HL-60 (cell line): Measurements from ENCODE around the gene GPD2.

Source experiments
- DNase-seq, 2 experiments: peaks; one replicate each; pipeline ENCODE4 v3.0.0-alpha.2; 2010 to 2020; ENCODE audit warnings: low read depth in 1 of 2, low spot score in 1 of 2
- H3K27ac ChIP-seq: fragments of 250-450 bp; sonication (Bioruptor Pico); replicated peaks from 2 replicates; pipeline ENCODE4 v1.5.1; 2020; ENCODE audit warnings: mild to moderate bottlenecking, moderate library complexity
- H3K27me3 ChIP-seq: fragments of 250-450 bp; sonication (Bioruptor Pico); 2 replicates; pipeline ENCODE4 v1.5.1; 2021; ENCODE audit warnings: mild to moderate bottlenecking, moderate library complexity; ENCODE audit not compliant: insufficient read depth, poor library complexity, severe bottlenecking
- H3K4me3 ChIP-seq: replicated peaks from 2 replicates; pipeline ENCODE4 v1.5.1; 2011; ENCODE audit warnings: mild to moderate bottlenecking, control low read depth, low read length; ENCODE audit not compliant: insufficient read depth
- GABPA ChIP-seq: IDR thresholded peaks from 2 replicates; pipeline ENCODE4 v1.6.1; 2012; ENCODE audit warnings: low read depth
- POLR2AphosphoS5 ChIP-seq: IDR thresholded peaks from 2 replicates; pipeline ENCODE4 v1.6.1; 2012; ENCODE audit warnings: low read depth
- SPI1 ChIP-seq: IDR thresholded peaks from 2 replicates; pipeline ENCODE4 v1.6.1; 2012; ENCODE audit warnings: low read depth, mild to moderate bottlenecking, borderline replicate concordance
- TF ChIP-seq, protein P1 (sequence below): IDR thresholded peaks from one replicate; pipeline ENCODE4 v1.5.1; 2011; ENCODE audit warnings: low read length, control low read depth, inconsistent platforms; ENCODE audit not compliant: insufficient read depth
- TF ChIP-seq, protein P2 (sequence below): IDR thresholded peaks from 2 replicates; pipeline ENCODE4 v1.6.1; 2012; ENCODE audit warnings: low read depth; ENCODE audit not compliant: insufficient replicate concordance

Gene GPD2

GRCh38 chr2:156565066-156565710 is 129.0 kb downstream of the GPD2 start:
- no peak overlapping the region for H3K4me3 ChIP-seq
- no peaks in the 10 kb centered on the region for H3K27me3 ChIP-seq
- H3K27ac ChIP-seq: no peak overlapping the region
- TF ChIP-seq POLR2AphosphoS5: no peak
- TF ChIP-seq GABPA: no peak
- TF ChIP-seq, protein P1, sequence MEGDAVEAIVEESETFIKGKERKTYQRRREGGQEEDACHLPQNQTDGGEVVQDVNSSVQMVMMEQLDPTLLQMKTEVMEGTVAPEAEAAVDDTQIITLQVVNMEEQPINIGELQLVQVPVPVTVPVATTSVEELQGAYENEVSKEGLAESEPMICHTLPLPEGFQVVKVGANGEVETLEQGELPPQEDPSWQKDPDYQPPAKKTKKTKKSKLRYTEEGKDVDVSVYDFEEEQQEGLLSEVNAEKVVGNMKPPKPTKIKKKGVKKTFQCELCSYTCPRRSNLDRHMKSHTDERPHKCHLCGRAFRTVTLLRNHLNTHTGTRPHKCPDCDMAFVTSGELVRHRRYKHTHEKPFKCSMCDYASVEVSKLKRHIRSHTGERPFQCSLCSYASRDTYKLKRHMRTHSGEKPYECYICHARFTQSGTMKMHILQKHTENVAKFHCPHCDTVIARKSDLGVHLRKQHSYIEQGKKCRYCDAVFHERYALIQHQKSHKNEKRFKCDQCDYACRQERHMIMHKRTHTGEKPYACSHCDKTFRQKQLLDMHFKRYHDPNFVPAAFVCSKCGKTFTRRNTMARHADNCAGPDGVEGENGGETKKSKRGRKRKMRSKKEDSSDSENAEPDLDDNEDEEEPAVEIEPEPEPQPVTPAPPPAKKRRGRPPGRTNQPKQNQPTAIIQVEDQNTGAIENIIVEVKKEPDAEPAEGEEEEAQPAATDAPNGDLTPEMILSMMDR: no peak
- TF ChIP-seq SPI1: no peak
- TF ChIP-seq, protein P2, sequence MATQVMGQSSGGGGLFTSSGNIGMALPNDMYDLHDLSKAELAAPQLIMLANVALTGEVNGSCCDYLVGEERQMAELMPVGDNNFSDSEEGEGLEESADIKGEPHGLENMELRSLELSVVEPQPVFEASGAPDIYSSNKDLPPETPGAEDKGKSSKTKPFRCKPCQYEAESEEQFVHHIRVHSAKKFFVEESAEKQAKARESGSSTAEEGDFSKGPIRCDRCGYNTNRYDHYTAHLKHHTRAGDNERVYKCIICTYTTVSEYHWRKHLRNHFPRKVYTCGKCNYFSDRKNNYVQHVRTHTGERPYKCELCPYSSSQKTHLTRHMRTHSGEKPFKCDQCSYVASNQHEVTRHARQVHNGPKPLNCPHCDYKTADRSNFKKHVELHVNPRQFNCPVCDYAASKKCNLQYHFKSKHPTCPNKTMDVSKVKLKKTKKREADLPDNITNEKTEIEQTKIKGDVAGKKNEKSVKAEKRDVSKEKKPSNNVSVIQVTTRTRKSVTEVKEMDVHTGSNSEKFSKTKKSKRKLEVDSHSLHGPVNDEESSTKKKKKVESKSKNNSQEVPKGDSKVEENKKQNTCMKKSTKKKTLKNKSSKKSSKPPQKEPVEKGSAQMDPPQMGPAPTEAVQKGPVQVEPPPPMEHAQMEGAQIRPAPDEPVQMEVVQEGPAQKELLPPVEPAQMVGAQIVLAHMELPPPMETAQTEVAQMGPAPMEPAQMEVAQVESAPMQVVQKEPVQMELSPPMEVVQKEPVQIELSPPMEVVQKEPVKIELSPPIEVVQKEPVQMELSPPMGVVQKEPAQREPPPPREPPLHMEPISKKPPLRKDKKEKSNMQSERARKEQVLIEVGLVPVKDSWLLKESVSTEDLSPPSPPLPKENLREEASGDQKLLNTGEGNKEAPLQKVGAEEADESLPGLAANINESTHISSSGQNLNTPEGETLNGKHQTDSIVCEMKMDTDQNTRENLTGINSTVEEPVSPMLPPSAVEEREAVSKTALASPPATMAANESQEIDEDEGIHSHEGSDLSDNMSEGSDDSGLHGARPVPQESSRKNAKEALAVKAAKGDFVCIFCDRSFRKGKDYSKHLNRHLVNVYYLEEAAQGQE: no peak
- no peak for DNase-seq

DNA sequence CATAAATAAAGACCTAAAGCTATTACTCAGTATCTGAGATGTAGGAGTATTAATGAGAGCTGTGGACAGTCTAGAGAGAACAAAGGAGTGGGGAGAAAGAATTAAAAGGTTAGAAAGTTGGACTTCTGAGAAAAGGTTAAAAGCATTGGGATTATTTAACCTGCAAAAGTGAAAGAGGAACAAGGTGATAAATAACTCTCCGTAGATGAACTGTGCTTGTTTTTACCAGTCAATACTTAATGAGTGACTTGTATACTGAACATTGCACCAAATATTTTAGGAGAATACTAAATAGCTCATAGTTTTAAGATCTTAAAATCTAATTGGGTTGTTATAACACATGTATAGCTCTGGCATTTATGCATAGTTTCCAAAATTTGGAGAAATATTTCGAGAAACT is 137.5 kb downstream of the GPD2 start:
- TF ChIP-seq, protein P2: no peak
- TF ChIP-seq POLR2AphosphoS5: no peak
- TF ChIP-seq, protein P1: no peak
- TF ChIP-seq SPI1: no peak
- TF ChIP-seq GABPA: no peak
- H3K27me3 ChIP-seq: no peaks in the 10 kb centered on the region
- DNase-seq: no peak
- H3K4me3 ChIP-seq: no peak overlapping the region
- H3K27ac ChIP-seq: no peak overlapping the region

DNA sequence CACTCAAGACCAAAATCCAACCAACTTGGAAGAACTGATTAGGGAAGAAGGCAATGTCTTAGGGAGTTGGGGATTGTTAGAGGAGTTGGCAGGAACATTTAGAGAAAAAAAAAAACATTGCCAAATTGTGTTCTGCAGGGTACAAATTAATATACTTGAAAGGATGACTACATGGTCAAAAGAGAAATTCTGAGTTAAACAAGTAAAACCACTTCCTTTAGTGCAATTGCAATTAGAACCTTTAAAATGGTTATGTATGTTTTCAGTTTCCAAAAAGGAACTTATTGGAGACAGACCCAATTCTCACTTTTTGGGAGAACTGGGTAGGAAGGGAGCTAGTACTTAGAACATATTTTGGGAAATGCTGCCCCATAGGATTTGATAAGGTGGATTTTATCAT is 137.9 kb downstream of the GPD2 start:
- H3K27me3 ChIP-seq: no peaks in the 10 kb centered on the region
- H3K4me3 ChIP-seq: no peak overlapping the region
- TF ChIP-seq SPI1 (no peak), POLR2AphosphoS5 (no peak), GABPA (no peak)
- TF ChIP-seq, protein P2: no peak
- TF ChIP-seq, protein P1: no peak
- no peak overlapping the region for H3K27ac ChIP-seq
- no peak for DNase-seq
